Nephron (organoid): Measurements from ENCODE around the gene TBL1XR1.

Experiments used
- H3K27ac Mint-ChIP-seq, 3 experiments: 2 replicates each; pipeline ENCODE4 v1.8.0; 2020; ENCODE audit warnings: mixed read lengths in 3 of 3, mild to moderate bottlenecking in 2 of 3, moderate library complexity in 1 of 3
- H3K27me3 Mint-ChIP-seq: 2 replicates; pipeline ENCODE4 v1.8.0; 2021; ENCODE audit warnings: low read depth, mild to moderate bottlenecking, moderate library complexity, mixed read lengths
- H3K36me3 Mint-ChIP-seq: 2 replicates; pipeline ENCODE4 v1.8.0; 2020; ENCODE audit warnings: low read depth, mixed read lengths
- H3K4me1 Mint-ChIP-seq: 2 replicates; pipeline ENCODE4 v1.8.0; 2020; ENCODE audit warnings: mixed read lengths
- H3K4me3 Mint-ChIP-seq, 3 experiments: 2 replicates each; pipeline ENCODE4 v1.8.0; 2020; ENCODE audit warnings: mild to moderate bottlenecking in 3 of 3, mixed read lengths in 3 of 3, moderate library complexity in 2 of 3
- H3K9me3 Mint-ChIP-seq: 2 replicates; pipeline ENCODE4 v1.8.0; 2020; ENCODE audit warnings: mixed read lengths
- TF ChIP-seq, protein P1 (sequence below), 3 experiments: fragments of 200-600 bp; sonication (generic); IDR thresholded peaks; one replicate each; pipeline ENCODE4 v1.5.0; 2021; ENCODE audit warnings: antibody characterized with exemption in 3 of 3; ENCODE audit not compliant: unreplicated experiment in 3 of 3

Gene TBL1XR1

DNA sequence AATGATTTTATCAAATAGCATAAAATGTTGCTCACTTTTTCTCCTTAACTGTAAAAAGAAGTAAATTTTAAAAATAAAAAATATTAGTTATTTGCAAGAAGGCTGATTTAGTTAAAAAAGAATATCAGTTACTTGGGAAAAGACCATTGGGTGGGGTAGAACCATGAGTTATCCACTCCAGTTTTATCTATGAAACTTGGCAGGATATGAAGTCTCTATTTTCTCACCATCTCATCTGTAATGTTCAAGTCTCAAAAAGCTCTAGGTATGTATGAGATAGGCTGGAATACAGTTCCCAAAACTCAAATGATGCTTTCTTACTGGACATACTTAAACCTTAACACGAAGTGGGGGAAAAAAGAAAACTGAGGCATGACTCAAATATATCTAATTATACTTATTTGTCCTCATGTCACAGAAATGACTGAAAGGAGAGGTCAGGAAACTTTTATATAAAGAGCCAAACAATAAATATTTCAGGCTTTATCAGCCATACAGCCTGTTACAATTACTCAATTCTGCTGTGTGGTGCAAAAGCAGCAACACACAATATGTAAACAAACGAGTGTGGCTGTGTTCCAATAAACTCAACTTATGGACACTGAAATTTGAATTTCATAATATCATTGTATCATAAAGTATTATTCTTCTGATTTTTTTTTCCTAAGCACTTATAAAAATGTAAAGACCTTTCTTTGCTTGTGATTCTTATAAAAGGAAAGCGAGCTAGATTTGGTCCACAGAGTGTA lies 131.8 kb downstream of the TBL1XR1 start:
- H3K4me1 Mint-ChIP-seq = peaks cover 67% of the 10 kb centered on the region

DNA sequence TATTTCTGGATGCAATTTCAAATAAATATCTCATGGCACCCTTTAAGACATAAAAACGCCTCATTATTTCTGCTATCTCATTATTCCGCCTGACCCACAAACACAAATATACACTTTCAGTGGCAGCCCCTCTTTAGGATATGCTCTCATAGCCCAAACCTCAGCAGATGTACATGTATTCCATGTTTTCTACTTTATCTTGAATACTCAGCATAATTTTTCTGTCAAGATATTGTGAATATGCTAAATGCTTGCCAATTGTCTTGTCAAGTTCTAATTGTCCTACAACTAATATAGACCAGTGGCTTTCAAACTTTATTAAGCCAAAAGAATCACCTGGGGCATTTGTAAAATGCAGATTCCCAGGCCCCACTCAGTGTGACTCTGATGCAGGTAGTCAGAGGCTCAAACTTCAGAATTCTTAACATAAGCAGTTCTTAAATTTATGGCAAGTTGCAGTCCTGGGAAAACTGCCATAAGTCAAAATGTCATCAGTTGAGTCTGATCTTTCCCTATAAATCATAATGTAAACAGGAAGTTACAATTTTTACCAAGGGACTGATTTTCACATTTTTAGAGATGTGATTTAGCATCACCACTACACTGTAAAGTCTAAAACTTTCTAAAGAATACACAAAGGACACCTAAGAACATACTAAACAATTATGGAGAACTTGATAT lies 135.1 kb downstream of the TBL1XR1 start:
- Mint-ChIP-seq H3K9me3 (no peaks in the 10 kb centered on the region), H3K4me1 (peaks cover 49% of the 10 kb centered on the region), H3K36me3 (peaks cover 25% of the 10 kb centered on the region), H3K4me3 (no peak overlapping the region), H3K27ac (peak overlapping the region; percentile 1 to 20 (median 6)), H3K27me3 (no peaks in the 10 kb centered on the region)
- TF ChIP-seq, protein P1, sequence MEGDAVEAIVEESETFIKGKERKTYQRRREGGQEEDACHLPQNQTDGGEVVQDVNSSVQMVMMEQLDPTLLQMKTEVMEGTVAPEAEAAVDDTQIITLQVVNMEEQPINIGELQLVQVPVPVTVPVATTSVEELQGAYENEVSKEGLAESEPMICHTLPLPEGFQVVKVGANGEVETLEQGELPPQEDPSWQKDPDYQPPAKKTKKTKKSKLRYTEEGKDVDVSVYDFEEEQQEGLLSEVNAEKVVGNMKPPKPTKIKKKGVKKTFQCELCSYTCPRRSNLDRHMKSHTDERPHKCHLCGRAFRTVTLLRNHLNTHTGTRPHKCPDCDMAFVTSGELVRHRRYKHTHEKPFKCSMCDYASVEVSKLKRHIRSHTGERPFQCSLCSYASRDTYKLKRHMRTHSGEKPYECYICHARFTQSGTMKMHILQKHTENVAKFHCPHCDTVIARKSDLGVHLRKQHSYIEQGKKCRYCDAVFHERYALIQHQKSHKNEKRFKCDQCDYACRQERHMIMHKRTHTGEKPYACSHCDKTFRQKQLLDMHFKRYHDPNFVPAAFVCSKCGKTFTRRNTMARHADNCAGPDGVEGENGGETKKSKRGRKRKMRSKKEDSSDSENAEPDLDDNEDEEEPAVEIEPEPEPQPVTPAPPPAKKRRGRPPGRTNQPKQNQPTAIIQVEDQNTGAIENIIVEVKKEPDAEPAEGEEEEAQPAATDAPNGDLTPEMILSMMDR (IDR thresholded peaks at IDR 0.05; ENCODE audit: unreplicated experiment in 3 of 3) = no peak

More for the DNA sequence above, 131.8 kb downstream of the TBL1XR1 start:
- H3K36me3 Mint-ChIP-seq = peaks cover 24% of the 10 kb centered on the region
- no peak overlapping the region for H3K27ac Mint-ChIP-seq
- no peaks in the 10 kb centered on the region for H3K9me3 Mint-ChIP-seq
- TF ChIP-seq, protein P1 (IDR thresholded peaks at IDR 0.05; ENCODE audit: unreplicated experiment in 3 of 3) = no peak
- no peak overlapping the region for H3K4me3 Mint-ChIP-seq
- H3K27me3 Mint-ChIP-seq = peaks cover 3% of the 10 kb centered on the region

DNA sequence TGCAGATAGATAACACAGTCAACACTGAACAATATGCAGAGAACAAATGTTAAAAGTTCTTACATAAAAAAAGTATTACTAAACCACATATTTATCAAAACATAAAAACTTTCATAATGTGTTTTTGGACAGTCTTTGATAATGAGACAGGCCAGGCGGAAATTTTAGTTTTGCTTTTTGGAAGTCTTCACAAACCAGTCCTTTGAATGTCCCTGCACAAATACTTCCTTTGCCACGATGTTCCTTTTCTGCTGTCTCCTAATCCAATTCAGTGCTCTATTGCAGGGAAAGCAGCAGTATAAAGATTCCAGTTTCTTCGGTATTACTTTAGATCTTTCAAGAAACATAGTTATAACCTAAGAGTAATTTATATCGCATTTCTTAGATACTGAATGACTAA lies 135.9 kb downstream of the TBL1XR1 start:
- peaks cover 25% of the 10 kb centered on the region for H3K36me3 Mint-ChIP-seq
- TF ChIP-seq, protein P1 (IDR thresholded peaks at IDR 0.05; ENCODE audit: unreplicated experiment in 3 of 3) = no peak
- H3K4me3 Mint-ChIP-seq = no peak overlapping the region
- H3K27ac Mint-ChIP-seq = peak overlapping the region in 1 of 3 experiments; percentile 1
- peaks cover 45% of the 10 kb centered on the region for H3K4me1 Mint-ChIP-seq
- no peaks in the 10 kb centered on the region for H3K9me3 Mint-ChIP-seq
- no peaks in the 10 kb centered on the region for H3K27me3 Mint-ChIP-seq

DNA sequence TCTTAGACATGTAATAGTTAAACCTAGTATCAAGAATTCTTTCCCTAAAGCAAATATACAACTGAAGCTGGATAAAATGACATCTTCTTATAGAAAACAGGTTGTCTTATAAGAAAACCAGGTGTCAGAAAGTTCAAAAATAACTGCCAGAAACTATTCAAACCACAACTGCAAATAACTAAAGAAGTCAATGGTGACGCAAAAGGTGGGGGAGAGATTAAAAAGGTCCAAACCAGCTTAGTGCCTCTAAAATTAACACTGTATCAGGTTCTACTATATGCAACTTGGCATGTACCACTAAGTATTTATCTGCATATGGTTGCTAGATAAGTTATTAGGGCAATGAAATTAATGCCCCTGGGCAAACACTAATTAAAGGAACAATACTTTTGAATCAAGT lies 136.8 kb downstream of the TBL1XR1 start:
- Mint-ChIP-seq H3K27me3 (no peaks in the 10 kb centered on the region), H3K27ac (peak overlapping the region in 1 of 3 experiments; percentile 35), H3K9me3 (no peaks in the 10 kb centered on the region), H3K36me3 (peaks cover 21% of the 10 kb centered on the region), H3K4me1 (peaks cover 44% of the 10 kb centered on the region), H3K4me3 (no peak overlapping the region)
- TF ChIP-seq, protein P1 (IDR thresholded peaks at IDR 0.05; ENCODE audit: unreplicated experiment in 3 of 3) = no peak

DNA sequence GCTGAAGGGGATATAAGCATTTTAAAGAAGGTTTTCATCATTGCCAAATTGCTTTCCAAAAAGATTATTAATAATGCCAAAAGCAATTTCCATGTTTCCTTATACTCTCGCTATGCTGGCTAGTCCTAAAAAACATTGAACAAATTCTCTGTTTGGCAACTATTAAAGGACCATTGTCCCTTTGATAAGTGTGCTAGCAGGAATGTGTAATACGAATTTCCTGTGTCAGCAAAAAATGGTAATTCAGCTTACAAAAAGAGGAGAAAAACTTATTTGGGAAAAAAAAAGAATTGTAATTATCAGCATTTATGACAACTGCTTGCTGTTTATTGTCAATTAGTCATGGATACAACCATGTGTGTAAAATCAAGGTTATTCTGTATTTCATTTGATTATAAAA lies 138.6 kb downstream of the TBL1XR1 start:
- Mint-ChIP-seq H3K27ac (no peak overlapping the region), H3K27me3 (no peaks in the 10 kb centered on the region), H3K36me3 (peaks cover 17% of the 10 kb centered on the region), H3K9me3 (no peaks in the 10 kb centered on the region), H3K4me1 (peaks cover 43% of the 10 kb centered on the region), H3K4me3 (no peak overlapping the region)
- TF ChIP-seq, protein P1 (IDR thresholded peaks at IDR 0.05; ENCODE audit: unreplicated experiment in 3 of 3) = no peak
